GM12801 (cell line): ENCODE results near the gene CFAP100.

Experiments used
- CTCF ChIP-seq: IDR thresholded peaks from one replicate; pipeline ENCODE4 v1.5.1; 2011; ENCODE audit warnings: control low read depth; ENCODE audit not compliant: insufficient read length; ENCODE audit errors: extremely low read depth

The CFAP100 gene

DNA sequence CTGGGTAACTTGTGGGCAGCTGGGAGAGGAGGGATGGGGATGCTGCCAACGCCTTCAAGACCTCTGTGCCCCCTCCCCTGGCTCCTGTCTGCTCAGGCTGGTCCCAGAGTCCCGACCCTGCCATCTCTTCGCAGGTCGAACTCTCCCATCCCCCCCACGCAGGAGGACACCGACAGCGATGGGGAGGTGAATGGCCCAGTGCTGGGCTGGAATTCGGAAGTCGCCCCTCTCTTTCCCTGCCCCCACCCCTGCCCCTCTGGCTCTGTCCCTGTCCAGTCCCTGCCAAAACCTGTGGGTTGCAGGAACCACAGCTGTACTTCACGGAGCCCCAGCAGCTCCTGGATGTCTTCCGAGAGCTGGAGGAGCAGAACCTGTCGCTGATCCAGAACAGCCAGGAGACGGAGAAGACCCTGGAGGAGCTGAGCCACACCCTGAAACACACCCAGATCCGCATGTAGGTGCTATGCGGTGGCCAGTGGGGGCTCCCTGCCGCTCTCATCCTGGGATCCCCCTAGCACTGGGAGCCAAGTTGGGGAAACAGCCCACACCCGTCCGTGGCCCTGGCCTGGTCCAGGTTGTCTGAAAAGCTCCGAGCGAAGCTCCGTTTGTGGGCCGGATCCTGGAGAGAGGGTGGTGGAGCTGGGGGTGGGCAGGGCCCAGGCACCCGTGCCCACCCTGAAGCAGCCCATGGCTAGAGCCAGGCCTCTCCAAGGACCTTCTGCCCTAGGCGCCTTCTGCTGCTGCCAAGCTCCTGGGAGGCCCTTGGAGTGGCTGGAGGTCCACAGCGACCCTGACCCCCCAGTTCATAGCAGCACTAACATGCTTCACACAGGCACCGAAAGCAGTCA lies 28.7 kb downstream of the CFAP100 start:
- TF ChIP-seq CTCF = no peak

GRCh38 chr3:126424039-126424717 lies 29.5 kb downstream of the CFAP100 start:
- no peak for TF ChIP-seq CTCF

DNA sequence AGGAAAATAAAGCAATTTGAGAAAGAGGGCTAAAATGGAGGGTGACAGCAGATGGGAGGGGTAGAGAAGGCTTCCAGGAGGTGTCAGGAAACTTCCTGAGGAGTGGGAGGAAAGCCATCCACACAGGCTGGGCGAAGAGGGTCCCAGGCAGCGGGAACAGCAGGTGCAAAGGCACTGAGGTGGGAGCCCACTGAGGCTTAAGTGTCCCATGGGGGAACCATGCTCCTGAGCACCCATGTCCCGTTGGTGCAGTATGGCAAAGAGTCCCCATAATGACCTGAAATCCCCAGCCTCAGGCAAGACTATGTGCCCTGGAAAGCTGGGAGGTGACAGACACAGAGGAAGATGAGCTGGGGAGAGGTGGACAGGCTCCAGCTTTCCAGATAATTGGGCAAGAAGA lies 30.0 kb downstream of the CFAP100 start:
- no peak for TF ChIP-seq CTCF

GRCh38 chr3:126431103-126431534 lies 36.4 kb downstream of the CFAP100 start:
- no peak for TF ChIP-seq CTCF

- TF ChIP-seq CTCF = no peak
These were observed 37.8 kb downstream of the CFAP100 start for GRCh38 chr3:126432361-126433104.

DNA sequence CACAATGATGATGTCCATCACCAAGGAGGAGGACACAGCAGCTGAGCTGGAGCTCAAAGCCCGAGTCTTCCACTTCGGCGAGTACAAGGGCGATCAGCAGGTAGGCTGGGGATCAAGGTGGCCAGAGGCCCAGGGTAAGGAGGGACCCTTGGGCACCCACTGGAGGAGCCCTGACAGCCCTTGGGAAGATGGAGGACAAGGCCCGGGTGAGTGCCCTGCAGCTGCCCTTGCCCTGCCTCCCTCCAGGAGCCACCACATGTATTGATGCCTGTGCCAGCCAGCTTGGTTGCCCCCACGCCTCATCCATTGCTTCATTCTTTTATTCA lies 38.4 kb downstream of the CFAP100 start:
- TF ChIP-seq CTCF = no peak
